ENCODE measurements around the gene LDLRAD3. TPM values are rescaled to one million over a fixed set of nuclear protein-coding genes. Genes with fewer than 3 reads are reported as not detected.

The LDLRAD3 gene
- polyA plus RNA-seq, 1 experiment = 7.8 TPM

DNA sequence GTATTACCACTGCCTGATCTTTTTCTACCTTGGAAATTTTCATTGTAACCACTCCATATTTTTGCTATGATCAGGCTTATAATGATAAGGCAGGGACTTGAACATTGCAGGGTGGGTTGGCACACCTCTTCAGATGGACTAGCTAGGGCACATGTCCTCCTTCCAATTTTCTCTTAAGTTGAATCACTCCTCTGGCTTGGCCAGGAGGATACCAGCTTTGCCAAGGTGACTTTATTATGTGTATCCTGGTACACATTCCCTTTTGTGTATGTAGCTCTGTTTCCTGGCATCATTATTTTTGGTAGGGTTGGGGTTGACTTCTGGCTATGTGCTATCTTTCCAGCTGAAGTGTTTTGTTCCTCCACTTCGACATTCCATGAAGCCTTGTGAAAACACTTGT is 8.5 kb upstream of the LDLRAD3 start:
- no peak overlapping the region for H3K27ac ChIP-seq (ENCODE audit: low read depth, low read length)
- H3K9me3 ChIP-seq (ENCODE audit: control insufficient read depth, insufficient read depth, low read length) = no peaks in the 10 kb centered on the region
- no peak for DNase-seq (ENCODE audit: low read depth, low spot score)
- ChIA-PET CTCF (no interaction called here), POLR2A (no interaction called here)
- H3K4me3 ChIP-seq (ENCODE audit: low read depth, low read length) = no peak overlapping the region
- TF ChIP-seq, protein P1, sequence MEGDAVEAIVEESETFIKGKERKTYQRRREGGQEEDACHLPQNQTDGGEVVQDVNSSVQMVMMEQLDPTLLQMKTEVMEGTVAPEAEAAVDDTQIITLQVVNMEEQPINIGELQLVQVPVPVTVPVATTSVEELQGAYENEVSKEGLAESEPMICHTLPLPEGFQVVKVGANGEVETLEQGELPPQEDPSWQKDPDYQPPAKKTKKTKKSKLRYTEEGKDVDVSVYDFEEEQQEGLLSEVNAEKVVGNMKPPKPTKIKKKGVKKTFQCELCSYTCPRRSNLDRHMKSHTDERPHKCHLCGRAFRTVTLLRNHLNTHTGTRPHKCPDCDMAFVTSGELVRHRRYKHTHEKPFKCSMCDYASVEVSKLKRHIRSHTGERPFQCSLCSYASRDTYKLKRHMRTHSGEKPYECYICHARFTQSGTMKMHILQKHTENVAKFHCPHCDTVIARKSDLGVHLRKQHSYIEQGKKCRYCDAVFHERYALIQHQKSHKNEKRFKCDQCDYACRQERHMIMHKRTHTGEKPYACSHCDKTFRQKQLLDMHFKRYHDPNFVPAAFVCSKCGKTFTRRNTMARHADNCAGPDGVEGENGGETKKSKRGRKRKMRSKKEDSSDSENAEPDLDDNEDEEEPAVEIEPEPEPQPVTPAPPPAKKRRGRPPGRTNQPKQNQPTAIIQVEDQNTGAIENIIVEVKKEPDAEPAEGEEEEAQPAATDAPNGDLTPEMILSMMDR (IDR thresholded peaks at IDR 0.05; ENCODE audit: low read depth, low read length) = no peak
- H3K27me3 ChIP-seq (ENCODE audit: control insufficient read depth, insufficient read depth, low read length) = no peaks in the 10 kb centered on the region

DNA sequence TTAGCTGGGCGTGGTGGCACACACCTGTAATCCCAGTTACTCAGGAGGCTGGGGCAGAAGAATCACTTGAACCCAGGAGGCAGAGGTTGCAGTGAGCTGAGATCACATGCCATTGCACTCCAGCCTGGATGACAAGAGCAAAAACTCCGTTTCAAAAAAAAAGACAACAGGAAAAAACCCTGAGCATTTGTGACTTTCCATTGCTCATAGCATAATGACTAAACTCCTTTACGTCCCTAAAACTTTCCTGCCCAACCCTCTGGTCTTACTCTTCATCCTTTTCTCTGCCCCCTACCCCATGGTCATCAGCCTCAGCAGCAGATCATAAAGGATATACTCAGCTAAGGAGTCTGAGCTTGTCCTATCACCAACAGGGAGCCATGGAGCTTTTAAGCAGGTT is 6.8 kb upstream of the LDLRAD3 start:
- no peaks in the 10 kb centered on the region for H3K27me3 ChIP-seq (ENCODE audit: control insufficient read depth, insufficient read depth, low read length)
- POLR2A ChIA-PET = no interaction called here
- TF ChIP-seq, protein P1 (IDR thresholded peaks at IDR 0.05; ENCODE audit: low read depth, low read length) = no peak
- H3K27ac ChIP-seq (ENCODE audit: low read depth, low read length) = no peak overlapping the region
- no peak for DNase-seq (ENCODE audit: low read depth, low spot score)
- no peak overlapping the region for H3K4me3 ChIP-seq (ENCODE audit: low read depth, low read length)
- CTCF ChIA-PET = no interaction called here
- no peaks in the 10 kb centered on the region for H3K9me3 ChIP-seq (ENCODE audit: control insufficient read depth, insufficient read depth, low read length)

- TF ChIP-seq, protein P1 (IDR thresholded peaks at IDR 0.05; ENCODE audit: low read depth, low read length) = no peak
- Histone ChIP-seq H3K4me3 (ENCODE audit: low read depth, low read length) (no peak overlapping the region), H3K27me3 (ENCODE audit: control insufficient read depth, insufficient read depth, low read length) (no peaks in the 10 kb centered on the region), H3K27ac (ENCODE audit: low read depth, low read length) (no peak overlapping the region), H3K9me3 (ENCODE audit: control insufficient read depth, insufficient read depth, low read length) (no peaks in the 10 kb centered on the region)
- no peak for DNase-seq (ENCODE audit: low read depth, low spot score)
- ChIA-PET CTCF (no interaction called here), POLR2A (no interaction called here)
These were observed 6.2 kb upstream of the LDLRAD3 start for GRCh38 chr11:35937700-35938099.

DNA sequence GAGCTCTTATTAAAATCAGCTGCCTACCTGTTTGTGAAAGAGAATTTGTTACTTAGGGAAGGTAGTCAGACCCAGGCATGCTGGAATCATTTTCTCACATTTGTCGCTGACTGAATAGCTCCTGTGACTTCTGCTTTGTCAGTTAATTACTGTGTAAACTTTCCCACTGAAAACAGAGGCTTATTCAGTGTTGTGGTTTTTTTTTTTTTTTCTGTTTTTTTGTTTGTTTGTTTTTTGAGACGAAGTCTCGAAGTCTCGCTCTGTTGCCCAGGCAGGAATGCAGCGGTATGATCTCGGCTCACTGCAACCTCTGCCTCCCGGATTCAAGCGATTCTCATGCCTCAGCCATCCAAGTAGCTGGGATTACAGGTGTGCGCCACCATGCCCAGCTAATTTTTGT is 5.6 kb upstream of the LDLRAD3 start:
- H3K9me3 ChIP-seq (ENCODE audit: control insufficient read depth, insufficient read depth, low read length) = no peaks in the 10 kb centered on the region
- TF ChIP-seq, protein P1 (IDR thresholded peaks at IDR 0.05; ENCODE audit: low read depth, low read length) = no peak
- POLR2A ChIA-PET = interaction anchor here (0.7 kb wide), 1 partner anchor 117 kb away, joined by 3 read pairs; no protein-coding TSS in a partner anchor
- CTCF ChIA-PET = no interaction called here
- no peak overlapping the region for H3K27ac ChIP-seq (ENCODE audit: low read depth, low read length)
- no peak for DNase-seq (ENCODE audit: low read depth, low spot score)
- no peaks in the 10 kb centered on the region for H3K27me3 ChIP-seq (ENCODE audit: control insufficient read depth, insufficient read depth, low read length)
- H3K4me3 ChIP-seq (ENCODE audit: low read depth, low read length) = no peak overlapping the region

- Histone ChIP-seq H3K9me3 (ENCODE audit: control insufficient read depth, insufficient read depth, low read length) (no peaks in the 10 kb centered on the region), H3K27me3 (ENCODE audit: control insufficient read depth, insufficient read depth, low read length) (no peaks in the 10 kb centered on the region), H3K27ac (ENCODE audit: low read depth, low read length) (peak overlapping the region; percentile 69), H3K4me3 (ENCODE audit: low read depth, low read length) (peak overlapping the region; percentile 78)
- ChIA-PET CTCF (no interaction called here), POLR2A (no interaction called here)
- TF ChIP-seq, protein P1 (IDR thresholded peaks at IDR 0.05; ENCODE audit: low read depth, low read length) = no peak
- DNase-seq (ENCODE audit: low read depth, low spot score) = no peak
These were observed 553 bp upstream of the LDLRAD3 start for GRCh38 chr11:35943309-35943708.
